IMR-90 (cell line): Measurements from ENCODE around the gene WDR5.

Source experiments
- BHLHE40 ChIP-seq: fragments of 150-350 bp; IDR thresholded peaks from 2 replicates; pipeline ENCODE4 v1.6.1; 2016; ENCODE audit warnings: mild to moderate bottlenecking, low read depth, low read length
- CEBPB ChIP-seq: IDR thresholded peaks from 2 replicates; pipeline ENCODE4 v1.6.1; 2012; ENCODE audit warnings: low read depth, low read length, improper control_type of control experiment
- CHD1 ChIP-seq: IDR thresholded peaks from 2 replicates; pipeline ENCODE4 v1.6.1; 2012; ENCODE audit warnings: low read depth, low read length, improper control_type of control experiment
- CTCF ChIP-seq: conservative IDR thresholded peaks from 2 replicates; pipeline ENCODE4 v1.5.1; 2012; ENCODE audit warnings: mild to moderate bottlenecking, low read depth, low read length, improper control_type of control experiment
- FOS ChIP-seq: fragments of 150-350 bp; IDR thresholded peaks from 2 replicates; pipeline ENCODE4 v1.6.1; 2016; ENCODE audit warnings: low read depth, low read length
- MXI1 ChIP-seq: IDR thresholded peaks from 2 replicates; pipeline ENCODE4 v1.6.1; 2012; ENCODE audit warnings: low read depth, mild to moderate bottlenecking, low read length, moderate library complexity, borderline replicate concordance
- RAD21 ChIP-seq: IDR thresholded peaks from 2 replicates; pipeline ENCODE4 v1.6.1; 2012; ENCODE audit warnings: low read length, improper control_type of control experiment
- RFX5 ChIP-seq: IDR thresholded peaks from 2 replicates; pipeline ENCODE4 v1.8.0; 2012; ENCODE audit warnings: low read depth, mild to moderate bottlenecking, low read length, moderate library complexity

GRCh38 chr9:134177624-134178393 lies 41.9 kb downstream of the WDR5 start:
- TF ChIP-seq CTCF, result no peak
- TF ChIP-seq MXI1, result no peak
- no peak for TF ChIP-seq CEBPB
- no peak for TF ChIP-seq RFX5
- no peak for TF ChIP-seq FOS
- TF ChIP-seq BHLHE40, result no peak
- TF ChIP-seq CHD1, result no peak
- no peak for TF ChIP-seq RAD21
